Mucosa of descending colon (tissue), 3 donors: ENCODE results near the gene PHACTR1. TPM values are rescaled to one million over a fixed set of nuclear protein-coding genes. Genes with fewer than 3 reads are reported as not detected.

ENCODE experiments used
- ATAC-seq: fragments of 200-7000 bp; cut with Tn5 transposase; one replicate; pipeline ENCODE4 v1.9.1; 2020; ENCODE audit warnings: mild to moderate bottlenecking, moderate library complexity
- DNase-seq, 3 donors: peaks; one replicate each; pipeline ENCODE4 v3.0.0-alpha.2; 2020
- H3K36me3 ChIP-seq: fragments of 200-600 bp; one replicate; pipeline ENCODE4 v1.8.0; 2021; ENCODE audit warnings: low read depth, mild to moderate bottlenecking
- H3K4me1 ChIP-seq: fragments of 200-600 bp; one replicate; pipeline ENCODE4 v1.8.0; 2021; ENCODE audit warnings: low read depth, mild to moderate bottlenecking
- H3K4me3 ChIP-seq: fragments of 200-600 bp; one replicate; pipeline ENCODE4 v1.8.0; 2021; ENCODE audit warnings: mild to moderate bottlenecking
- H3K9me3 ChIP-seq: fragments of 200-600 bp; one replicate; pipeline ENCODE4 v1.8.0; 2021; ENCODE audit warnings: mild to moderate bottlenecking
- CTCF ChIP-seq: fragments of 200-600 bp; IDR thresholded peaks from one replicate; pipeline ENCODE4 v1.8.0; 2022; ENCODE audit warnings: antibody characterized with exemption, mild to moderate bottlenecking
- intact Hi-C, 2 donors: fragments of 100-400 bp; cut with DNase I in 1 of 2; cut with micrococcal nuclease in 1 of 2; formaldehyde crosslinking; loops; one replicate each; pipeline versions ENCODE4 v1.11.0 to v1.11.1; 2022; cut with DNase I, micrococcal nuclease
- total RNA-seq, 3 donors: library from RNA; stranded (reverse); fragmentation: NEBNext Ultra II Directional in 2 of 3; extraction: Animal tissue kit (Norgen Biotek cat#: 25700) in 2 of 3; gene quantifications; one replicate each; pipeline versions ENCODE4 v1.2.1 to v1.2.4, GENCODE V29; 2021 to 2023
- donor health status: DM: no; HTN: no; CAD: no; lungs with moderate emphysema.
- donor health status: DM: no; HTN: no; CAD: no.
- donor health status: DM: no; HTN: yes; CAD: no.

Gene PHACTR1
- total RNA-seq, 3 donors from 2014 or later = 2.7 to 4.7 (median 3.1) TPM

- H3K4me3 ChIP-seq = no peak overlapping the region
- TF ChIP-seq CTCF = no peak
- intact Hi-C loops = no loop called here
- ATAC-seq (no peak), DNase-seq (no peak)
- H3K9me3 ChIP-seq = no peaks in the 10 kb centered on the region
- H3K36me3 ChIP-seq = no peaks in the 10 kb centered on the region
- no peaks in the 10 kb centered on the region for H3K4me1 ChIP-seq
Observed at GRCh38 chr6:13235339-13235738, 518.8 kb downstream of the PHACTR1 start.

- no peaks in the 10 kb centered on the region for H3K9me3 ChIP-seq
- TF ChIP-seq CTCF = no peak
- H3K36me3 ChIP-seq = no peaks in the 10 kb centered on the region
- no peaks in the 10 kb centered on the region for H3K4me1 ChIP-seq
- intact Hi-C loops = no loop called here
- no peak overlapping the region for H3K4me3 ChIP-seq
- DNase-seq (no peak), ATAC-seq (no peak)
Observed at GRCh38 chr6:13237318-13237717, 520.8 kb downstream of the PHACTR1 start.

- DNase-seq (no peak), ATAC-seq (no peak)
- intact Hi-C loops = no loop called here
- no peak for TF ChIP-seq CTCF
- no peaks in the 10 kb centered on the region for H3K36me3 ChIP-seq
- H3K4me1 ChIP-seq = no peaks in the 10 kb centered on the region
- no peaks in the 10 kb centered on the region for H3K9me3 ChIP-seq
- H3K4me3 ChIP-seq = no peak overlapping the region
Observed at GRCh38 chr6:13238017-13238416, 521.5 kb downstream of the PHACTR1 start.

GRCh38 chr6:13238640-13239216, 522.2 kb downstream of the PHACTR1 start:
- DNase-seq (no peak), ATAC-seq (no peak)
- Histone ChIP-seq H3K9me3 (no peaks in the 10 kb centered on the region), H3K4me3 (no peak overlapping the region), H3K36me3 (no peaks in the 10 kb centered on the region), H3K4me1 (no peaks in the 10 kb centered on the region)
- intact Hi-C loops = no loop called here
- no peak for TF ChIP-seq CTCF

- no peaks in the 10 kb centered on the region for H3K4me1 ChIP-seq
- no peak overlapping the region for H3K4me3 ChIP-seq
- intact Hi-C loops = no loop called here
- no peak for DNase-seq
- TF ChIP-seq CTCF = no peak
- H3K9me3 ChIP-seq = no peaks in the 10 kb centered on the region
- no peak for ATAC-seq
- no peaks in the 10 kb centered on the region for H3K36me3 ChIP-seq
Observed at GRCh38 chr6:13239530-13240455, 523.2 kb downstream of the PHACTR1 start.
